SK-N-SH (cell line): ENCODE results near the gene DCLK3. TPM values are rescaled to one million over a fixed set of nuclear protein-coding genes. Genes with fewer than 3 reads are reported as not detected.

Experiments
- CTCF ChIA-PET: fragments of 300-600, 350-600 bp; formaldehyde crosslinking; extraction: SDS; loops from one replicate; lab custom pipeline; 2021; lab: Yijun Ruan, JAX
- POLR2A ChIA-PET: fragments of 350-600 bp; sonication (Branson Sonifier 250); formaldehyde crosslinking; extraction: SDS; loops from one replicate; lab custom pipeline; 2020; ENCODE audit warnings: antibody characterized with exemption, inconsistent platforms; lab: Yijun Ruan, JAX
- DNase-seq: peaks from one replicate; pipeline ENCODE4 v3.0.0; 2012
- H2AFZ ChIP-seq: fragments of 200-600 bp; sonication (generic); 2 replicates; pipeline ENCODE4 v1.8.1; 2016; ENCODE audit warnings: antibody characterized with exemption, mild to moderate bottlenecking, low read depth
- H3F3A ChIP-seq: fragments of 200-600 bp; sonication (generic); replicated peaks from 2 replicates; pipeline ENCODE3; 2016; ENCODE audit warnings: antibody characterized with exemption, mild to moderate bottlenecking; ENCODE audit not compliant: insufficient read depth
- H3K27ac ChIP-seq, 2 experiments: fragments of 200-500 bp in 1 of 2; fragments of 200-600 bp in 1 of 2; sonication (Bioruptor generic) in 1 of 2; sonication (generic), shearing (Covaris generic) in 1 of 2; 2 replicates each; pipeline versions ENCODE4 v1.5.1 to v1.6.1; 2014 to 2016; ENCODE audit warnings: low read depth in 2 of 2, inconsistent platforms in 1 of 2, low read length in 1 of 2, mild to moderate bottlenecking in 1 of 2, mixed read lengths in 1 of 2
- H3K27me3 ChIP-seq: fragments of 200-600 bp; sonication (generic), shearing (Covaris generic); 2 replicates; pipeline ENCODE4 v1.6.1; 2016; ENCODE audit warnings: mixed run types; ENCODE audit not compliant: insufficient read depth
- H3K36me3 ChIP-seq, 2 experiments: fragments of 200-500 bp in 1 of 2; fragments of 200-600 bp in 1 of 2; sonication (Bioruptor generic) in 1 of 2; sonication (generic) in 1 of 2; replicated peaks in 1 of 2; 2 replicates each; pipeline versions ENCODE3 to v1.5.1; 2014 to 2016; ENCODE audit warnings: low read length in 1 of 2, mild to moderate bottlenecking in 1 of 2; ENCODE audit not compliant: insufficient read depth in 2 of 2, control insufficient read depth in 1 of 2
- H3K4me1 ChIP-seq, 2 experiments: fragments of 200-500 bp in 1 of 2; fragments of 200-600 bp in 1 of 2; sonication (Bioruptor generic) in 1 of 2; sonication (generic), shearing (Covaris generic) in 1 of 2; 2 replicates each; pipeline versions ENCODE4 v1.5.1 to v1.6.1; 2014 to 2016; ENCODE audit warnings: low read depth in 1 of 2, low read length in 1 of 2, mixed run types in 1 of 2; ENCODE audit not compliant: insufficient read depth in 2 of 2, control insufficient read depth in 1 of 2
- H3K4me2 ChIP-seq: fragments of 200-600 bp; sonication (generic), shearing (Covaris generic); 2 replicates; pipeline ENCODE4 v1.6.1; 2017; ENCODE audit warnings: mixed run types
- H3K4me3 ChIP-seq, 2 experiments: fragments of 200-500 bp in 1 of 2; fragments of 200-600 bp in 1 of 2; sonication (Bioruptor generic) in 1 of 2; sonication (generic), shearing (Covaris generic) in 1 of 2; 2 replicates each; pipeline versions ENCODE4 v1.5.1 to v1.8.1; 2014 to 2016; ENCODE audit warnings: low read depth in 2 of 2, inconsistent platforms in 1 of 2, low read length in 1 of 2, mild to moderate bottlenecking in 1 of 2, mixed read lengths in 1 of 2, moderate library complexity in 1 of 2
- H3K79me2 ChIP-seq: fragments of 200-600 bp; sonication (generic); 2 replicates; pipeline ENCODE4 v1.8.1; 2017; ENCODE audit warnings: mild to moderate bottlenecking; ENCODE audit not compliant: insufficient read depth
- H3K9ac ChIP-seq: fragments of 200-600 bp; sonication (generic); 2 replicates; pipeline ENCODE4 v1.6.1; 2017; ENCODE audit warnings: mixed run types
- H3K9me2 ChIP-seq: fragments of 200-600 bp; sonication (generic); 2 replicates; pipeline ENCODE4 v1.6.1; 2017; ENCODE audit warnings: mixed run types
- H3K9me3 ChIP-seq: fragments of 200-600 bp; sonication (generic); 2 replicates; pipeline ENCODE4 v1.6.1; 2017; ENCODE audit warnings: mixed run types, mild to moderate bottlenecking, moderate library complexity
- H4K20me1 ChIP-seq: fragments of 200-600 bp; sonication (generic); 2 replicates; pipeline ENCODE4 v1.6.1; 2017; ENCODE audit warnings: mild to moderate bottlenecking, mixed run types; ENCODE audit not compliant: insufficient read depth
- ELF1 ChIP-seq: IDR thresholded peaks from 2 replicates; pipeline ENCODE4 v1.4.0; 2012
- EP300 ChIP-seq, 2 experiments: IDR thresholded peaks; 2 replicates each; pipeline versions ENCODE4 v1.4.0 to v1.6.1; 2012; ENCODE audit warnings: borderline replicate concordance in 1 of 2, low read depth in 1 of 2, low read length in 1 of 2
- EZH2phosphoT487 ChIP-seq: fragments of 200-600 bp; sonication (generic); IDR thresholded peaks from 2 replicates; pipeline ENCODE4 v1.6.1; 2017; ENCODE audit warnings: low read depth, mixed run types, mild to moderate bottlenecking, antibody characterized with exemption, moderate library complexity, borderline replicate concordance
- FOSL2 ChIP-seq: IDR thresholded peaks from 2 replicates; pipeline ENCODE4 v1.4.0; 2012; ENCODE audit warnings: low read depth, mild to moderate bottlenecking, moderate library complexity, borderline replicate concordance
- IRF3 ChIP-seq: fragments of 150-350 bp; IDR thresholded peaks from 2 replicates; pipeline ENCODE4 v1.6.1; 2016; ENCODE audit warnings: mild to moderate bottlenecking, low read depth, low read length
- MEF2A ChIP-seq: IDR thresholded peaks from 2 replicates; pipeline ENCODE4 v1.4.0; 2012; ENCODE audit warnings: low read depth, borderline replicate concordance
- MXI1 ChIP-seq: IDR thresholded peaks from 2 replicates; pipeline ENCODE4 v1.6.1; 2012; ENCODE audit warnings: mild to moderate bottlenecking, low read depth, low read length, improper control_type of control experiment
- NFIC ChIP-seq: IDR thresholded peaks from 2 replicates; pipeline ENCODE4 v1.4.0; 2012; ENCODE audit warnings: borderline replicate concordance
- NRF1 ChIP-seq: IDR thresholded peaks from 2 replicates; pipeline ENCODE4 v1.6.1; 2012; ENCODE audit warnings: low read depth, mild to moderate bottlenecking, low read length
- PBX3 ChIP-seq: IDR thresholded peaks from 2 replicates; pipeline ENCODE4; 2012
- POLR2AphosphoS5 ChIP-seq: IDR thresholded peaks from 2 replicates; pipeline ENCODE4 v1.6.1; 2012; ENCODE audit warnings: low read depth, low read length
- TEAD4 ChIP-seq: IDR thresholded peaks from 2 replicates; pipeline ENCODE4 v1.4.0; 2012; ENCODE audit warnings: mild to moderate bottlenecking, borderline replicate concordance; ENCODE audit not compliant: insufficient read depth
- USF1 ChIP-seq: IDR thresholded peaks from 2 replicates; pipeline ENCODE4 v1.4.0; 2012; ENCODE audit warnings: low read depth, borderline replicate concordance
- WGBS: methylation state at CpG from one replicate; pipeline ENCODE4 v1.1.6; 2017; ENCODE audit warnings: low lambda C conversion rate; 5-methylcytosine and 5-hydroxymethylcytosine counted together
- polyA plus RNA-seq, 3 experiments: library from polyadenylated mRNA; depleted of rRNA; stranded (reverse); fragments of >200 nt; gene quantifications; 2 replicates each; pipeline ENCODE4 v1.2.3, GENCODE V29; 2012
- TF ChIP-seq, protein P1 (sequence below): IDR thresholded peaks from 2 replicates; pipeline ENCODE4 v1.4.0; 2012; ENCODE audit warnings: low read depth
- TF ChIP-seq, protein P2 (sequence below): fragments of 200-600 bp; sonication (generic); IDR thresholded peaks from 2 replicates; pipeline ENCODE4 v1.6.1; 2017; ENCODE audit warnings: antibody characterized with exemption, mild to moderate bottlenecking, moderate library complexity

The DCLK3 gene
- polyA plus RNA-seq, 1 of the 3 experiments (the other 2 are of a cell fraction): not detected

- no peaks in the 10 kb centered on the region for H3F3A ChIP-seq
- no peaks in the 10 kb centered on the region for H3K36me3 ChIP-seq
- WGBS: 28% methylated on average over 2 of the region's 2 CpGs
- H3K27ac ChIP-seq: no peak overlapping the region
- TF ChIP-seq MEF2A (no peak), MXI1 (no peak), PBX3 (no peak), NFIC (no peak), POLR2AphosphoS5 (no peak), TEAD4 (no peak), USF1 (no peak), EZH2phosphoT487 (no peak), FOSL2 (no peak), EP300 (IDR thresholded peaks at IDR 0.05; ENCODE audit: borderline replicate concordance in 1 of 2, low read depth in 1 of 2, low read length in 1 of 2) (no peak)
- TF ChIP-seq, protein P1, sequence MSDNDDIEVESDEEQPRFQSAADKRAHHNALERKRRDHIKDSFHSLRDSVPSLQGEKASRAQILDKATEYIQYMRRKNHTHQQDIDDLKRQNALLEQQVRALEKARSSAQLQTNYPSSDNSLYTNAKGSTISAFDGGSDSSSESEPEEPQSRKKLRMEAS: no peak
- TF ChIP-seq, protein P2, sequence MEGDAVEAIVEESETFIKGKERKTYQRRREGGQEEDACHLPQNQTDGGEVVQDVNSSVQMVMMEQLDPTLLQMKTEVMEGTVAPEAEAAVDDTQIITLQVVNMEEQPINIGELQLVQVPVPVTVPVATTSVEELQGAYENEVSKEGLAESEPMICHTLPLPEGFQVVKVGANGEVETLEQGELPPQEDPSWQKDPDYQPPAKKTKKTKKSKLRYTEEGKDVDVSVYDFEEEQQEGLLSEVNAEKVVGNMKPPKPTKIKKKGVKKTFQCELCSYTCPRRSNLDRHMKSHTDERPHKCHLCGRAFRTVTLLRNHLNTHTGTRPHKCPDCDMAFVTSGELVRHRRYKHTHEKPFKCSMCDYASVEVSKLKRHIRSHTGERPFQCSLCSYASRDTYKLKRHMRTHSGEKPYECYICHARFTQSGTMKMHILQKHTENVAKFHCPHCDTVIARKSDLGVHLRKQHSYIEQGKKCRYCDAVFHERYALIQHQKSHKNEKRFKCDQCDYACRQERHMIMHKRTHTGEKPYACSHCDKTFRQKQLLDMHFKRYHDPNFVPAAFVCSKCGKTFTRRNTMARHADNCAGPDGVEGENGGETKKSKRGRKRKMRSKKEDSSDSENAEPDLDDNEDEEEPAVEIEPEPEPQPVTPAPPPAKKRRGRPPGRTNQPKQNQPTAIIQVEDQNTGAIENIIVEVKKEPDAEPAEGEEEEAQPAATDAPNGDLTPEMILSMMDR: no peak
- no peaks in the 10 kb centered on the region for H3K9me2 ChIP-seq
- ChIA-PET CTCF (no interaction called here), POLR2A (no interaction called here)
- H3K9ac ChIP-seq: no peak overlapping the region
- H3K79me2 ChIP-seq: no peaks in the 10 kb centered on the region
- H3K4me3 ChIP-seq: no peak overlapping the region
- H3K27me3 ChIP-seq: no peaks in the 10 kb centered on the region
- peaks cover 0 to 2% of the 10 kb centered on the region in 2 experiments; a peak in 1 of 4 replicates for H3K4me1 ChIP-seq
- no peak for DNase-seq
- H3K9me3 ChIP-seq: no peaks in the 10 kb centered on the region
- no peaks in the 10 kb centered on the region for H4K20me1 ChIP-seq
- no peak overlapping the region for H2AFZ ChIP-seq
- H3K4me2 ChIP-seq: no peak overlapping the region
Observed at GRCh38 chr3:36776436-36776835, 12.1 kb upstream of the DCLK3 start.

DNA sequence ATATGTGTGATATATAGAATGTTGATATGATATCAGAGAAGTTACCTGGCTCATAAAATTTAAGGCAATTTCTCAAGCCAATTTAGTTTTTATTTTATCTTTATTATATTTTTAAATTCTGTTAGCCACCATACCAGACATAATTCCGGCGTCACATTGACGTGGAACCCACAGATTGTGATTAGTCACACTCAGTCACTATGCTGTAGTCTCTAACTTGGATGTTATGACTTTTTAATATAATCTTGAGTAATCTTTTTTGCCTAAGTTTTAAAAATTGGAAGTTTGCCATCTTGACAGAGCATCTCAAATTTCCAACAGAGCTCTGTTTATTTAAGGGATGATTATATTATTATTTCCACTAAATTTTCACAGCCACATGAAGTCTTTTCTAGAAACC is 9.7 kb upstream of the DCLK3 start:
- H3K4me2 ChIP-seq: no peak overlapping the region
- H3K27me3 ChIP-seq: no peaks in the 10 kb centered on the region
- peaks cover 0 to 4% of the 10 kb centered on the region in 2 experiments; a peak in 1 of 4 replicates for H3K4me1 ChIP-seq
- H3K4me3 ChIP-seq: no peak overlapping the region
- H3K9me2 ChIP-seq: no peaks in the 10 kb centered on the region
- H3K36me3 ChIP-seq: no peaks in the 10 kb centered on the region
- no peaks in the 10 kb centered on the region for H3K9me3 ChIP-seq
- no peak overlapping the region for H2AFZ ChIP-seq
- POLR2A ChIA-PET: no interaction called here
- WGBS: 17% methylated on average over 3 of the region's 3 CpGs
- H3K9ac ChIP-seq: no peak overlapping the region
- no peak for DNase-seq
- CTCF ChIA-PET: no interaction called here
- H3K79me2 ChIP-seq: no peaks in the 10 kb centered on the region
- no peaks in the 10 kb centered on the region for H3F3A ChIP-seq
- H4K20me1 ChIP-seq: no peaks in the 10 kb centered on the region
- H3K27ac ChIP-seq: no peak overlapping the region
- TF ChIP-seq IRF3: no peak
- no peak for TF ChIP-seq ELF1
- no peak for TF ChIP-seq MXI1
- no peak for TF ChIP-seq FOSL2
- TF ChIP-seq, protein P1: no peak
- TF ChIP-seq MEF2A: no peak
- no peak for TF ChIP-seq PBX3
- no peak for TF ChIP-seq NFIC
- TF ChIP-seq NRF1: no peak
- TF ChIP-seq, protein P2: no peak
